ENCODE results near the gene UVSSA.
"Not testable (repeated sequence)": the region's sequence is repeated elsewhere in the genome, so short reads cannot be mapped to it uniquely, and the experiment has no call there.

UVSSA gene

GRCh38 chr4:1369091-1369450 lies 22.1 kb downstream of the UVSSA start:
- no peaks in the 10 kb centered on the region for H3K9me3 ChIP-seq (ENCODE audit: control insufficient read depth, insufficient read depth, low read depth, low read length)
- H3K36me3 ChIP-seq (ENCODE audit: control insufficient read depth, insufficient read depth, low read length) = peaks cover 36% of the 10 kb centered on the region

GRCh38 chr4:1369479-1370079 lies 22.6 kb downstream of the UVSSA start:
- Histone ChIP-seq H3K9me3 (ENCODE audit: control insufficient read depth, insufficient read depth, low read depth, low read length) (no peaks in the 10 kb centered on the region), H3K36me3 (ENCODE audit: control insufficient read depth, insufficient read depth, low read length) (peaks cover 36% of the 10 kb centered on the region), H3K4me3 (ENCODE audit: low read depth, low read length) (no peak overlapping the region), H3K27ac (ENCODE audit: low read depth, low read length) (no peak overlapping the region), H3K4me1 (ENCODE audit: control insufficient read depth, insufficient read depth, low read length) (no peaks in the 10 kb centered on the region), H3K9ac (ENCODE audit: low read length) (no peak overlapping the region), H3K27me3 (ENCODE audit: control insufficient read depth, insufficient read depth, low read length) (no peaks in the 10 kb centered on the region)

More at GRCh38 chr4:1369091-1369450, 22.1 kb downstream of the UVSSA start:
- no peaks in the 10 kb centered on the region for H3K27me3 ChIP-seq (ENCODE audit: control insufficient read depth, insufficient read depth, low read length)
- H3K27ac ChIP-seq (ENCODE audit: low read depth, low read length) = no peak overlapping the region
- H3K4me3 ChIP-seq (ENCODE audit: low read depth, low read length) = no peak overlapping the region
- H3K9ac ChIP-seq (ENCODE audit: low read length) = no peak overlapping the region
- no peaks in the 10 kb centered on the region for H3K4me1 ChIP-seq (ENCODE audit: control insufficient read depth, insufficient read depth, low read length)

GRCh38 chr4:1370321-1371124 lies 23.5 kb downstream of the UVSSA start:
- peaks cover 45% of the 10 kb centered on the region for H3K36me3 ChIP-seq (ENCODE audit: control insufficient read depth, insufficient read depth, low read length)
- H3K9me3 ChIP-seq (ENCODE audit: control insufficient read depth, insufficient read depth, low read depth, low read length) = no peaks in the 10 kb centered on the region
- no peaks in the 10 kb centered on the region for H3K27me3 ChIP-seq (ENCODE audit: control insufficient read depth, insufficient read depth, low read length)
- H3K4me1 ChIP-seq (ENCODE audit: control insufficient read depth, insufficient read depth, low read length) = no peaks in the 10 kb centered on the region
- no peak overlapping the region for H3K27ac ChIP-seq (ENCODE audit: low read depth, low read length)
- no peak overlapping the region for H3K4me3 ChIP-seq (ENCODE audit: low read depth, low read length)
- H3K9ac ChIP-seq (ENCODE audit: low read length) = no peak overlapping the region

- Histone ChIP-seq H3K4me1 (ENCODE audit: control insufficient read depth, insufficient read depth, low read length) (no peaks in the 10 kb centered on the region), H3K36me3 (ENCODE audit: control insufficient read depth, insufficient read depth, low read length) (peaks cover 46% of the 10 kb centered on the region), H3K9ac (ENCODE audit: low read length) (no peak overlapping the region), H3K4me3 (ENCODE audit: low read depth, low read length) (no peak overlapping the region), H3K27ac (ENCODE audit: low read depth, low read length) (no peak overlapping the region), H3K9me3 (ENCODE audit: control insufficient read depth, insufficient read depth, low read depth, low read length) (no peaks in the 10 kb centered on the region), H3K27me3 (ENCODE audit: control insufficient read depth, insufficient read depth, low read length) (no peaks in the 10 kb centered on the region)
Measured at GRCh38 chr4:1371176-1372165, 24.5 kb downstream of the UVSSA start.

GRCh38 chr4:1372576-1372975 lies 25.6 kb downstream of the UVSSA start:
- H3K4me1 ChIP-seq (ENCODE audit: control insufficient read depth, insufficient read depth, low read length); H3K4me3 ChIP-seq (ENCODE audit: low read depth, low read length); H3K27ac ChIP-seq (ENCODE audit: low read depth, low read length); H3K27me3 ChIP-seq (ENCODE audit: control insufficient read depth, insufficient read depth, low read length); H3K9ac ChIP-seq (ENCODE audit: low read length); H3K9me3 ChIP-seq (ENCODE audit: control insufficient read depth, insufficient read depth, low read depth, low read length): not testable (repeated sequence)
- peaks cover 50% of the 10 kb centered on the region for H3K36me3 ChIP-seq (ENCODE audit: control insufficient read depth, insufficient read depth, low read length)

GRCh38 chr4:1373892-1374705 lies 27.1 kb downstream of the UVSSA start:
- H3K36me3 ChIP-seq (ENCODE audit: control insufficient read depth, insufficient read depth, low read length) = peaks cover 43% of the 10 kb centered on the region
- H3K4me1 ChIP-seq (ENCODE audit: control insufficient read depth, insufficient read depth, low read length) = no peaks in the 10 kb centered on the region
- no peaks in the 10 kb centered on the region for H3K9me3 ChIP-seq (ENCODE audit: control insufficient read depth, insufficient read depth, low read depth, low read length)
- no peaks in the 10 kb centered on the region for H3K27me3 ChIP-seq (ENCODE audit: control insufficient read depth, insufficient read depth, low read length)
- H3K9ac ChIP-seq (ENCODE audit: low read length) = no peak overlapping the region
- no peak overlapping the region for H3K4me3 ChIP-seq (ENCODE audit: low read depth, low read length)
- H3K27ac ChIP-seq (ENCODE audit: low read depth, low read length) = no peak overlapping the region

GRCh38 chr4:1374706-1375045 lies 27.7 kb downstream of the UVSSA start:
- H3K27me3 ChIP-seq (ENCODE audit: control insufficient read depth, insufficient read depth, low read length) = no peaks in the 10 kb centered on the region
- peaks cover 43% of the 10 kb centered on the region for H3K36me3 ChIP-seq (ENCODE audit: control insufficient read depth, insufficient read depth, low read length)
- H3K9me3 ChIP-seq (ENCODE audit: control insufficient read depth, insufficient read depth, low read depth, low read length) = no peaks in the 10 kb centered on the region
- H3K4me3 ChIP-seq (ENCODE audit: low read depth, low read length) = no peak overlapping the region
- H3K9ac ChIP-seq (ENCODE audit: low read length) = no peak overlapping the region
- no peak overlapping the region for H3K27ac ChIP-seq (ENCODE audit: low read depth, low read length)
- H3K4me1 ChIP-seq (ENCODE audit: control insufficient read depth, insufficient read depth, low read length) = no peaks in the 10 kb centered on the region

- Histone ChIP-seq H3K4me1 (ENCODE audit: control insufficient read depth, insufficient read depth, low read length) (no peaks in the 10 kb centered on the region), H3K27ac (ENCODE audit: low read depth, low read length) (no peak overlapping the region), H3K9ac (ENCODE audit: low read length) (no peak overlapping the region), H3K4me3 (ENCODE audit: low read depth, low read length) (no peak overlapping the region), H3K27me3 (ENCODE audit: control insufficient read depth, insufficient read depth, low read length) (no peaks in the 10 kb centered on the region), H3K36me3 (ENCODE audit: control insufficient read depth, insufficient read depth, low read length) (peaks cover 43% of the 10 kb centered on the region), H3K9me3 (ENCODE audit: control insufficient read depth, insufficient read depth, low read depth, low read length) (no peaks in the 10 kb centered on the region)
Measured at GRCh38 chr4:1375051-1375721, 28.2 kb downstream of the UVSSA start.

GRCh38 chr4:1375761-1376322 lies 28.8 kb downstream of the UVSSA start:
- H3K27me3 ChIP-seq (ENCODE audit: control insufficient read depth, insufficient read depth, low read length) = no peaks in the 10 kb centered on the region
- H3K36me3 ChIP-seq (ENCODE audit: control insufficient read depth, insufficient read depth, low read length) = peaks cover 45% of the 10 kb centered on the region
- no peak overlapping the region for H3K4me3 ChIP-seq (ENCODE audit: low read depth, low read length)
- H3K4me1 ChIP-seq (ENCODE audit: control insufficient read depth, insufficient read depth, low read length) = no peaks in the 10 kb centered on the region
- no peaks in the 10 kb centered on the region for H3K9me3 ChIP-seq (ENCODE audit: control insufficient read depth, insufficient read depth, low read depth, low read length)
- H3K27ac ChIP-seq (ENCODE audit: low read depth, low read length) = no peak overlapping the region
- no peak overlapping the region for H3K9ac ChIP-seq (ENCODE audit: low read length)

- Histone ChIP-seq H3K4me3 (ENCODE audit: low read depth, low read length) (no peak overlapping the region), H3K27me3 (ENCODE audit: control insufficient read depth, insufficient read depth, low read length) (no peaks in the 10 kb centered on the region), H3K9me3 (ENCODE audit: control insufficient read depth, insufficient read depth, low read depth, low read length) (no peaks in the 10 kb centered on the region), H3K27ac (ENCODE audit: low read depth, low read length) (no peak overlapping the region), H3K9ac (ENCODE audit: low read length) (no peak overlapping the region), H3K36me3 (ENCODE audit: control insufficient read depth, insufficient read depth, low read length) (peaks cover 40% of the 10 kb centered on the region), H3K4me1 (ENCODE audit: control insufficient read depth, insufficient read depth, low read length) (no peaks in the 10 kb centered on the region)
Measured at GRCh38 chr4:1376391-1376840, 29.4 kb downstream of the UVSSA start.
